Suprapubic skin (tissue), 4 donors: ENCODE results near the gene RUNX3. TPM values are rescaled to one million over a fixed set of nuclear protein-coding genes. Genes with fewer than 3 reads are reported as not detected.

ENCODE experiments used
- DNase-seq, 2 donors: peaks; one replicate each; pipeline ENCODE4 v3.0.0-alpha.2; 2019; ENCODE audit warnings: low spot score in 2 of 2
- H3K27ac ChIP-seq: fragments of 200-600 bp; sonication (generic); one replicate; pipeline ENCODE4 v1.5.1; 2019
- H3K27me3 ChIP-seq: fragments of 200-600 bp; sonication (generic); one replicate; pipeline ENCODE4 v1.5.1; 2019
- H3K36me3 ChIP-seq: fragments of 200-600 bp; sonication (generic); one replicate; pipeline ENCODE4 v1.5.1; 2019
- H3K4me1 ChIP-seq: fragments of 200-600 bp; sonication (generic); one replicate; pipeline ENCODE4 v1.5.1; 2019
- H3K4me3 ChIP-seq: fragments of 200-600 bp; sonication (generic); one replicate; pipeline ENCODE4 v1.5.1; 2019; ENCODE audit warnings: mild to moderate bottlenecking
- H3K9me3 ChIP-seq: fragments of 200-600 bp; sonication (generic); one replicate; pipeline ENCODE4 v1.5.1; 2019
- CTCF ChIP-seq, 2 donors: fragments of 200-600 bp in 1 of 2; fragments of 450-650 bp in 1 of 2; sonication (generic) in 1 of 2; IDR thresholded peaks; one replicate each; pipeline ENCODE4 v1.5.1; 2016 to 2019; ENCODE audit warnings: antibody characterized with exemption in 2 of 2, mild to moderate bottlenecking in 1 of 2, moderate library complexity in 1 of 2
- EP300 ChIP-seq: sonication (generic); formaldehyde crosslinking; IDR thresholded peaks from one replicate; pipeline ENCODE4 v1.6.1; 2017; ENCODE audit warnings: antibody characterized with exemption
- POLR2A ChIP-seq, 2 donors: fragments of 450-650 bp; IDR thresholded peaks; one replicate each; pipeline ENCODE4 v1.6.1; 2017; ENCODE audit warnings: antibody characterized with exemption in 2 of 2, mild to moderate bottlenecking in 2 of 2, moderate library complexity in 2 of 2
- POLR2AphosphoS5 ChIP-seq, 3 donors: sonication (generic); formaldehyde crosslinking; IDR thresholded peaks; one replicate each; pipeline ENCODE4 v1.6.1; 2017; ENCODE audit warnings: antibody characterized with exemption in 3 of 3
- WGBS: methylation state at CpG from one replicate; pipeline ENCODE4 v1.1.5; 2018; 5-methylcytosine and 5-hydroxymethylcytosine counted together
- total RNA-seq, 4 donors: library from RNA; depleted of rRNA; stranded (reverse); fragments of >200 nt; gene quantifications; one replicate each; pipeline ENCODE4 v1.1.0, GENCODE V29; 2016

RUNX3 gene
- total RNA-seq, 4 donors from 2014 or later, result 7.9 to 18.7 (median 13.8) TPM

- Histone ChIP-seq H3K4me1 (no peaks in the 10 kb centered on the region), H3K27ac (no peak overlapping the region), H3K27me3 (no peaks in the 10 kb centered on the region), H3K9me3 (peaks cover 5% of the 10 kb centered on the region), H3K4me3 (no peak overlapping the region), H3K36me3 (no peaks in the 10 kb centered on the region)
- no peak for TF ChIP-seq EP300
- 96% methylated on average over 9 of the region's 9 CpGs for WGBS
- DNase-seq, result peak; percentile 46 to 48
Observed at GRCh38 chr1:24888061-24888970, 41.8 kb downstream of the RUNX3 start.

- no peaks in the 10 kb centered on the region for H3K4me1 ChIP-seq
- no peaks in the 10 kb centered on the region for H3K36me3 ChIP-seq
- TF ChIP-seq EP300, result no peak
- no peak for TF ChIP-seq CTCF (IDR thresholded peaks at IDR 0.05)
- TF ChIP-seq POLR2A (IDR thresholded peaks at IDR 0.05), result no peak
- no peak for TF ChIP-seq POLR2AphosphoS5 (IDR thresholded peaks at IDR 0.05)
- no peaks in the 10 kb centered on the region for H3K27me3 ChIP-seq
- peak; percentile 20 to 34 for DNase-seq
- H3K4me3 ChIP-seq, result no peak overlapping the region
- WGBS, result 90% methylated on average over 1 of the region's 1 CpG
- no peak overlapping the region for H3K27ac ChIP-seq
- H3K9me3 ChIP-seq, result no peaks in the 10 kb centered on the region
Observed at GRCh38 chr1:24886241-24886640, 43.8 kb downstream of the RUNX3 start.

GRCh38 chr1:24884751-24885150 lies 45.3 kb downstream of the RUNX3 start:
- no peaks in the 10 kb centered on the region for H3K4me1 ChIP-seq
- H3K36me3 ChIP-seq, result no peaks in the 10 kb centered on the region
- no peak overlapping the region for H3K4me3 ChIP-seq
- H3K27me3 ChIP-seq, result no peaks in the 10 kb centered on the region
- no peak for TF ChIP-seq POLR2AphosphoS5 (IDR thresholded peaks at IDR 0.05)
- no peak for TF ChIP-seq EP300
- no peak for TF ChIP-seq CTCF (IDR thresholded peaks at IDR 0.05)
- no peak overlapping the region for H3K27ac ChIP-seq
- DNase-seq, result no peak
- no peaks in the 10 kb centered on the region for H3K9me3 ChIP-seq

GRCh38 chr1:24881034-24881433 lies 49.0 kb downstream of the RUNX3 start:
- TF ChIP-seq POLR2A (IDR thresholded peaks at IDR 0.05), result no peak
- no peak for TF ChIP-seq EP300
- no peak for TF ChIP-seq CTCF (IDR thresholded peaks at IDR 0.05)
- TF ChIP-seq POLR2AphosphoS5 (IDR thresholded peaks at IDR 0.05), result no peak
- no peaks in the 10 kb centered on the region for H3K9me3 ChIP-seq
- WGBS, result 44% methylated on average over 1 of the region's 1 CpG

GRCh38 chr1:24878775-24879742 lies 51.0 kb downstream of the RUNX3 start:
- Histone ChIP-seq H3K36me3 (no peaks in the 10 kb centered on the region), H3K4me1 (no peaks in the 10 kb centered on the region), H3K4me3 (no peak overlapping the region), H3K27me3 (no peaks in the 10 kb centered on the region), H3K9me3 (no peaks in the 10 kb centered on the region), H3K27ac (no peak overlapping the region)
- TF ChIP-seq EP300, result no peak
- TF ChIP-seq POLR2AphosphoS5 (IDR thresholded peaks at IDR 0.05), result no peak
- TF ChIP-seq POLR2A (IDR thresholded peaks at IDR 0.05), result no peak
- TF ChIP-seq CTCF (IDR thresholded peaks at IDR 0.05), result no peak
- whole genome bisulfite sequencing, result 73% methylated on average over 7 of the region's 7 CpGs
- peak; percentile 5 to 50 for DNase-seq

More at GRCh38 chr1:24881034-24881433, 49.0 kb downstream of the RUNX3 start:
- H3K4me1 ChIP-seq, result no peaks in the 10 kb centered on the region
- no peaks in the 10 kb centered on the region for H3K36me3 ChIP-seq
- no peaks in the 10 kb centered on the region for H3K27me3 ChIP-seq
- H3K4me3 ChIP-seq, result no peak overlapping the region
- DNase-seq, result no peak
- H3K27ac ChIP-seq, result no peak overlapping the region
